Measurements from ENCODE around the gene ZFYVE27.

GRCh38 chr10:97757471-97757870 is 20.5 kb downstream of the ZFYVE27 start:
- no peak for TF ChIP-seq ZFX (IDR thresholded peaks at IDR 0.05; ENCODE audit: borderline replicate concordance)
- TF ChIP-seq, protein P1, sequence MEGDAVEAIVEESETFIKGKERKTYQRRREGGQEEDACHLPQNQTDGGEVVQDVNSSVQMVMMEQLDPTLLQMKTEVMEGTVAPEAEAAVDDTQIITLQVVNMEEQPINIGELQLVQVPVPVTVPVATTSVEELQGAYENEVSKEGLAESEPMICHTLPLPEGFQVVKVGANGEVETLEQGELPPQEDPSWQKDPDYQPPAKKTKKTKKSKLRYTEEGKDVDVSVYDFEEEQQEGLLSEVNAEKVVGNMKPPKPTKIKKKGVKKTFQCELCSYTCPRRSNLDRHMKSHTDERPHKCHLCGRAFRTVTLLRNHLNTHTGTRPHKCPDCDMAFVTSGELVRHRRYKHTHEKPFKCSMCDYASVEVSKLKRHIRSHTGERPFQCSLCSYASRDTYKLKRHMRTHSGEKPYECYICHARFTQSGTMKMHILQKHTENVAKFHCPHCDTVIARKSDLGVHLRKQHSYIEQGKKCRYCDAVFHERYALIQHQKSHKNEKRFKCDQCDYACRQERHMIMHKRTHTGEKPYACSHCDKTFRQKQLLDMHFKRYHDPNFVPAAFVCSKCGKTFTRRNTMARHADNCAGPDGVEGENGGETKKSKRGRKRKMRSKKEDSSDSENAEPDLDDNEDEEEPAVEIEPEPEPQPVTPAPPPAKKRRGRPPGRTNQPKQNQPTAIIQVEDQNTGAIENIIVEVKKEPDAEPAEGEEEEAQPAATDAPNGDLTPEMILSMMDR (IDR thresholded peaks at IDR 0.05): no peak
